ENCODE measurements around the gene NEDD8. TPM values are rescaled to one million over a fixed set of nuclear protein-coding genes. Genes with fewer than 3 reads are reported as not detected.

Gene NEDD8
- total RNA-seq: 169 TPM
- long read RNA-seq, transcript NEDD8-201 (4 exons, 708 nt): major isoform, 22 of 25 reads
- long read RNA-seq, partial matches to known transcripts: 0 of 25 reads
- long read RNA-seq, other reads (novel, unspliced or antisense): 0 of 25 reads

- DNase-seq (ENCODE audit: low spot score): peak; percentile 96
Measured at GRCh38 chr14:24232121-24232644, at the start of gene NEDD8. Gene NEDD8 (minus strand): TSS chr14:24232367. CDS start chr14:24232267, 100 bp downstream.

GRCh38 chr14:24281636-24282035 is 49.5 kb upstream of the NEDD8 start:
- DNase-seq (ENCODE audit: low spot score): no peak

- DNase-seq (ENCODE audit: low spot score): no peak
Measured at GRCh38 chr14:24280797-24281460, 48.8 kb upstream of the NEDD8 start.

- no peak for DNase-seq (ENCODE audit: low spot score)
Measured at GRCh38 chr14:24279301-24280186, 47.4 kb upstream of the NEDD8 start.

GRCh38 chr14:24278424-24278823 is 46.3 kb upstream of the NEDD8 start:
- no peak for DNase-seq (ENCODE audit: low spot score)

- DNase-seq (ENCODE audit: low spot score): no peak
Measured at GRCh38 chr14:24277606-24278321, 45.6 kb upstream of the NEDD8 start.

- no peak for DNase-seq (ENCODE audit: low spot score)
Measured at GRCh38 chr14:24277071-24277470, 44.9 kb upstream of the NEDD8 start.

GRCh38 chr14:24274101-24274543 is 42.0 kb upstream of the NEDD8 start:
- no peak for DNase-seq (ENCODE audit: low spot score)

- no peak for DNase-seq (ENCODE audit: low spot score)
Measured at GRCh38 chr14:24273422-24273998, 41.3 kb upstream of the NEDD8 start.

- DNase-seq (ENCODE audit: low spot score): no peak
Measured at GRCh38 chr14:24272467-24272866, 40.3 kb upstream of the NEDD8 start.

- DNase-seq (ENCODE audit: low spot score): no peak
Measured at GRCh38 chr14:24271834-24272263, 39.7 kb upstream of the NEDD8 start.

- peak; percentile 94 for DNase-seq (ENCODE audit: low spot score)
Measured at GRCh38 chr14:24271134-24271833, 39.1 kb upstream of the NEDD8 start, which contains the start of gene RABGGTA. Gene RABGGTA (minus strand): TSS chr14:24271597. CDS start chr14:24271115, 482 bp downstream.

- no peak for DNase-seq (ENCODE audit: low spot score)
Measured at GRCh38 chr14:24270537-24271133, 38.5 kb upstream of the NEDD8 start.

GRCh38 chr14:24269910-24270536 is 37.9 kb upstream of the NEDD8 start:
- no peak for DNase-seq (ENCODE audit: low spot score)

- no peak for DNase-seq (ENCODE audit: low spot score)
Measured at GRCh38 chr14:24269368-24269767, 37.2 kb upstream of the NEDD8 start.

GRCh38 chr14:24268225-24268624 is 36.1 kb upstream of the NEDD8 start:
- no peak for DNase-seq (ENCODE audit: low spot score)

GRCh38 chr14:24267516-24267915 is 35.3 kb upstream of the NEDD8 start:
- no peak for DNase-seq (ENCODE audit: low spot score)

- no peak for DNase-seq (ENCODE audit: low spot score)
Measured at GRCh38 chr14:24266344-24267244, 34.4 kb upstream of the NEDD8 start.
